GM23338 (cell line): ENCODE data around the gene RASSF4. TPM values are rescaled to one million over a fixed set of nuclear protein-coding genes. Genes with fewer than 3 reads are reported as not detected.

Source experiments
- ATAC-seq: fragments of 200-7000 bp; cut with Tn5 transposase; 3 replicates; pipeline ENCODE4 v1.9.1; 2020
- DNase-seq: peaks from one replicate; pipeline ENCODE4 v3.0.0-alpha.2; 2015; ENCODE audit warnings: low spot score
- H2AFZ ChIP-seq: fragments of 200-600 bp; sonication (generic); 2 replicates; pipeline ENCODE4 v1.8.0; 2016; ENCODE audit warnings: antibody characterized with exemption, mild to moderate bottlenecking, moderate library complexity
- H3F3A ChIP-seq: fragments of 200-600 bp; sonication (generic); replicated peaks from 2 replicates; pipeline ENCODE4 v1.8.0; 2017; ENCODE audit warnings: antibody characterized with exemption, mixed run types, low read depth
- H3K27ac ChIP-seq: fragments of 200-600 bp; sonication (generic); 2 replicates; pipeline ENCODE4 v1.6.1; 2016; ENCODE audit warnings: low read depth
- H3K27me3 ChIP-seq: fragments of 200-600 bp; sonication (generic); 2 replicates; pipeline ENCODE4 v1.8.0; 2016; ENCODE audit warnings: mild to moderate bottlenecking, mixed run types, moderate library complexity; ENCODE audit not compliant: insufficient read depth
- H3K36me3 ChIP-seq: fragments of 200-600 bp; sonication (generic); 2 replicates; pipeline ENCODE4 v1.8.0; 2016; ENCODE audit warnings: mild to moderate bottlenecking; ENCODE audit not compliant: insufficient read depth
- H3K4me1 ChIP-seq: fragments of 200-600 bp; sonication (generic); 2 replicates; pipeline ENCODE4 v1.8.0; 2016; ENCODE audit warnings: mild to moderate bottlenecking, moderate library complexity; ENCODE audit not compliant: insufficient read depth
- H3K4me2 ChIP-seq: fragments of 200-600 bp; sonication (generic); 2 replicates; pipeline ENCODE4 v1.7.1; 2017; ENCODE audit warnings: mixed run types
- H3K4me3 ChIP-seq: fragments of 200-600 bp; sonication (generic); 2 replicates; pipeline ENCODE4 v1.6.1; 2016; ENCODE audit warnings: mixed run types
- H3K79me2 ChIP-seq: fragments of 200-600 bp; sonication (generic); replicated peaks from 2 replicates; pipeline ENCODE4 v1.8.0; 2017; ENCODE audit warnings: mild to moderate bottlenecking; ENCODE audit not compliant: insufficient read depth
- H3K9me2 ChIP-seq: fragments of 200-600 bp; sonication (generic); 2 replicates; pipeline ENCODE4 v1.8.0; 2017; ENCODE audit not compliant: insufficient read depth
- H4K20me1 ChIP-seq: fragments of 200-600 bp; sonication (generic); replicated peaks from 2 replicates; pipeline ENCODE4 v1.8.0; 2017; ENCODE audit warnings: mild to moderate bottlenecking; ENCODE audit not compliant: insufficient read depth
- H3K27ac Mint-ChIP-seq: 2 replicates; pipeline ENCODE4 v1.8.0; 2020; ENCODE audit warnings: inconsistent platforms, mild to moderate bottlenecking, moderate library complexity, mixed read lengths
- H3K27me3 Mint-ChIP-seq: 3 replicates; pipeline ENCODE4 v1.8.0; 2022; ENCODE audit warnings: low read depth, mild to moderate bottlenecking, moderate library complexity, mixed read lengths, inconsistent platforms; ENCODE audit not compliant: insufficient read depth, poor library complexity
- H3K36me3 Mint-ChIP-seq: 3 replicates; pipeline ENCODE4 v1.8.0; 2021; ENCODE audit warnings: low read depth, mild to moderate bottlenecking, inconsistent platforms, moderate library complexity, mixed read lengths
- H3K4me1 Mint-ChIP-seq: 3 replicates; pipeline ENCODE4 v1.8.0; 2020; ENCODE audit warnings: mild to moderate bottlenecking, inconsistent platforms, mixed read lengths
- H3K4me3 Mint-ChIP-seq: 3 replicates; pipeline ENCODE4 v1.8.0; 2021; ENCODE audit warnings: moderate library complexity, mild to moderate bottlenecking, inconsistent platforms, mixed read lengths
- H3K9me3 Mint-ChIP-seq: 3 replicates; pipeline ENCODE4 v1.8.0; 2020; ENCODE audit warnings: moderate library complexity, mild to moderate bottlenecking, inconsistent platforms, mixed read lengths
- CREB1 ChIP-seq: fragments of 250-450 bp; sonication (Bioruptor Pico); IDR thresholded peaks from 2 replicates; pipeline ENCODE4 v1.5.0; 2020; ENCODE audit warnings: low read depth, mild to moderate bottlenecking, moderate library complexity
- ETS1 ChIP-seq: IDR thresholded peaks from 2 replicates; pipeline ENCODE4 v1.6.1; 2016; ENCODE audit warnings: antibody characterized with exemption
- EZH2phosphoT487 ChIP-seq: fragments of 200-600 bp; sonication (generic); IDR thresholded peaks from one replicate; pipeline ENCODE4 v1.8.1; 2018; ENCODE audit warnings: antibody characterized with exemption; ENCODE audit not compliant: unreplicated experiment
- JUNB ChIP-seq: IDR thresholded peaks from one replicate; pipeline ENCODE4 v1.6.1; 2016; ENCODE audit warnings: antibody characterized with exemption; ENCODE audit not compliant: unreplicated experiment
- NANOG ChIP-seq: IDR thresholded peaks from 2 replicates; pipeline ENCODE4 v1.6.1; 2016; ENCODE audit warnings: antibody characterized with exemption, borderline replicate concordance
- POLR2AphosphoS5 ChIP-seq: IDR thresholded peaks from 2 replicates; pipeline ENCODE4 v1.6.1; 2016; ENCODE audit warnings: antibody characterized with exemption, low read depth
- REST ChIP-seq: IDR thresholded peaks from one replicate; pipeline ENCODE4 v1.6.1; 2018; ENCODE audit warnings: antibody characterized with exemption; ENCODE audit not compliant: unreplicated experiment
- ZNF331 ChIP-seq: fragments of 250-450 bp; sonication (Bioruptor Pico); IDR thresholded peaks from 2 replicates; pipeline ENCODE4 v1.5.0; 2020; ENCODE audit warnings: low read depth, mild to moderate bottlenecking, moderate library complexity
- ZNF462 ChIP-seq: fragments of 250-450 bp; sonication (Bioruptor Pico); IDR thresholded peaks from 2 replicates; pipeline ENCODE4 v1.5.0; 2020; ENCODE audit warnings: mild to moderate bottlenecking, moderate library complexity
- polyA plus RNA-seq: library from polyadenylated mRNA; unstranded; fragments of >200 nt; fragmentation: Nextera tagmentation; extraction: Ambion mirVana; gene quantifications from 2 replicates; pipeline ENCODE4 v1.2.1, GENCODE V29; 2016
- total RNA-seq: library from RNA; depleted of rRNA; stranded (reverse); fragments of >200 nt; shearing (Covaris generic); gene quantifications from 2 replicates; pipeline ENCODE4 v1.2.3, GENCODE V29; 2014

RASSF4 gene
- total and polyA plus RNA-seq, 2 experiments from 2014 or later: 12.4 to 13.6 TPM

- Histone ChIP-seq H3K27ac (no peak overlapping the region), H2AFZ (peak overlapping the region; percentile 18), H3F3A (no peaks in the 10 kb centered on the region), H3K79me2 (no peaks in the 10 kb centered on the region), H3K27me3 (no peaks in the 10 kb centered on the region), H3K4me3 (no peak overlapping the region), H3K4me1 (no peaks in the 10 kb centered on the region), H3K4me2 (no peak overlapping the region), H3K36me3 (no peaks in the 10 kb centered on the region), H4K20me1 (no peaks in the 10 kb centered on the region), H3K9me2 (0 out of 2 replicates have a peak, but pooled peaks cover 2% of the 10 kb centered on the region)
- Mint-ChIP-seq H3K9me3 (peaks cover 11% of the 10 kb centered on the region; the same call in 2 of the 3 replicates), H3K4me3 (no peak overlapping the region), H3K27ac (no peak overlapping the region), H3K27me3 (peaks cover 9% of the 10 kb centered on the region), H3K36me3 (peaks cover 4% of the 10 kb centered on the region; the same call in 1 of the 3 replicates), H3K4me1 (peaks cover 25% of the 10 kb centered on the region)
- ATAC-seq (no peak), DNase-seq (no peak)
- TF ChIP-seq EZH2phosphoT487 (no peak), REST (no peak), ZNF462 (no peak), JUNB (no peak), ETS1 (no peak), ZNF331 (CRISPR knock-in tag) (no peak), NANOG (no peak), CREB1 (CRISPR knock-in tag) (no peak), POLR2AphosphoS5 (no peak)
These were observed 46.1 kb upstream of the RASSF4 start for GRCh38 chr10:44913350-44914081.
